Activated CD4-positive, alpha-beta T cell treated with anti-CD3 and anti-CD28 coated beads, Interleukin-2, amount 50 U/mL, for 48 hours (primary cell): ENCODE data around the gene TOR4A.
"Not testable (repeated sequence)": the region's sequence is repeated elsewhere in the genome, so short reads cannot be mapped to it uniquely, and the experiment has no call there.

Source experiments
- DNase-seq, 2 experiments: peaks; one replicate each; pipeline ENCODE4 v3.0.0-alpha.2; 2020

The TOR4A gene

DNA sequence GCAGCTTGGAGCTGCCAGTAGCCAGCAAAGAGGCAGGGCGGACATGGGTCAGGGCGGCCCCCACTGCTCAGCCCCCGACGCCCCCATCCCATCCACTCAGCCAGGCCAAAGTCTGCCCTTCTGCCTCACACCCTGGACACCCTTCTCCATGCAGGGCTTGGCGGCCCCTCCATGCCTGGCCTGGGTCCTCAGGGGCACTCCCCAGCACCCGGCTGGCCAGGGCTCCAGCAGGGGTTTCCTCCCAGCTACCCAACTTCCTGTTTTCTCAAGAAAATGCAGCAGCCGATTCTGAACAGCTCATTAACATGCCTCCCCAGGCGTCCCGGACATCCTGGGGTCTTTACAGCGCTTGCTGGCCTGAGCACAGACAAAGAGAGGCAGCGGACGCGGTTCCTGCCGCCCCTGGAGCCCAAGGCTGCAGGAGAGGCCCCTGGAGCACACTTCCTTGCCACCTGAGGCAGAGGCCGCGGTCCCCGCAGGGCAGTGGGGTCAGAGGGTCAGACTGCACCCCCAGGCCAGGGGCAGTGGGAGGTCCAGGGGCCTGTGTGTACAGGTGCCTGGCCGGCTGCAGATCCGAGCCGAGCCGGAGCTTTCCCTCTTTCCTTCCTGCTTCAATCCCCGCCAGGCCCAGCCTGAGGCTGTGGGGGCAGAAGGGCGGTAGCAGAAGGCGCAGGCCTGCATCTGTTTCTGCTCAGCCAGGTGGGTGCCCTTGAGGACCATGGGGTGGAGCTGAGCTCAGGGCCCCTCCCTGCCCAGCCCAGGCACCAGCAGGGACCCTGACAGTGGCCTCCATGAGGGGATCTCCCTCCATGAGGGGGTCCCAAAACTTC, 43.2 kb downstream of the TOR4A start:
- DNase-seq = no peak

DNA sequence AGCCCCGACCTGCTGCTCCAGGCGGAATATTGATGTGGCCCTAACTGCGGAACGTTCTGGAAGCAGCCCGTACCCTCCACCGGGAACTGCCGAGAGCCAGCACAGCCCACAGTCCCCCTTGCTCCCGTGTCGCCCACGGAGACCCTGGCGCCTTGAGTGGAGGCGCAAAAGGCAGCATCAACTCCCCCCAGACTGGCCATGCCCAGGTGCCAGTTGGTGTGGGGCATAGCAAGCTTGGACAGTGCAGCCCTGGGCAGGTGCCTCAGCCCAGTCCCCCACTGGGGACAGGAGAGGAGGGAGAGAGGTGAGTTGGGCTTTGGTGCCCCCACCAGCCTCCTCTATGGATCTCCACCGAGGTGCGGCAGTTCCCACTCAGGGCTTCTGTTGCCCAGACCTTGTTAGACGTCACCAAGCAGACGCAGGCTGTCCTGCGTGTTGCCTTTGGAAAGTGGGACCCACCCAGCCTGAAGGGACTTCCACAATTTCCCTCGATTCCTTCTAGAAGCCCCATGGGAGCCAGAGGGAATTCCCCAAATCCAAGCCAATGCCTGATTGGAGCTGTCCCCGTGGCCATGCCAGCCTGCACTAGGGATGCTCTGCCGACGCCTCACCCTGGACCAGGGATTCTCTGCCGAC, 44.3 kb downstream of the TOR4A start:
- DNase-seq = no peak

GRCh38 chr9:137323531-137324331, 46.2 kb downstream of the TOR4A start:
- no peak for DNase-seq

- DNase-seq = no peak
Measured at GRCh38 chr9:137325124-137325523, 47.6 kb downstream of the TOR4A start.

DNA sequence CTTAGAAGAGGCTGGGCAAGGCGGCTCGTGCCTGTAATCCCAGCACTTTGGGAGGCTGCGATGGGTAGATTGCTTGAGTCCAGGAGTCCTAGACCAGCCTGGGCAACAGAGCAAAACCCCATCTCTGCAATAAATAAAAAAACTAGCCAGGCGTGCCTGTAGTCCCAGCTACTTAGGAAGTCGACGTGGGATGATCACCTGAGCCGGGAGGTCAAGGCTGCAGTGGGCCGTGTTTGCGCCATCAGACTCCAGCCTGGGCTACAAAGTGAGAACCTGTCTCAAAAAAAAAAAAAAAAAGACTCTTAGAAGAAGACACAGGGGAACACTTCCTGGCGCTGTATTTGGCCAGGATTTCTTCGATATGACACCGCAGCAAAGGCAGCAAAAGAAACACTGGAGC, 48.3 kb downstream of the TOR4A start:
- no peak for DNase-seq

DNA sequence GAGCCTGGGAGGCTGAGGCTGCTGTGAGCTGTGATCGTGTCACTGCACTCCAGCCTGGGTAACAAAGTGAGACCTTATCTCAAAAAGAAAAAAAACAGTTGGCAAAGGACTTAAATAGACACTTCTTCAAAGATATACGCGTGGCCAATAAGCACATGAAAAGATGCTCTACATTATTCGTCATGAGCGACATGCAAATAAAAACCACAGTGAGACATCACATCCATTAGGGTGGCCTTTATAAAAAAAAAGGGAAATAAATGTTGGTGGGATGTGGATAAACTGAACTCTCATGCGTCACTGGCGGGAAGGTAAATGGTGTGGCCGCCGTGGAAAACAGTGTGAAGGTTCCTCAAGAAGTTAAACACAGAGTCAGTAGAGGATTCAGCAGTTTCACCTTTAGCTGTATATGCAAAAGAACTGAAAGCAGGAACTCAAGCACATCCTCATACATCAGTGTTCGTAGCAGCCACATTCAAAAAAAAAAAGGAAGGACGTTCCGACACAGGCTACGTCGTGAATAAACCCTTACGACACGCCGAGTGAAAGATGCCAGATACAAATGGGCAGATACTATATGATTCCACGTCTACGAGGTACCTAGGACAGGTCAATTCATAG, 49.0 kb downstream of the TOR4A start:
- DNase-seq = no peak

DNA sequence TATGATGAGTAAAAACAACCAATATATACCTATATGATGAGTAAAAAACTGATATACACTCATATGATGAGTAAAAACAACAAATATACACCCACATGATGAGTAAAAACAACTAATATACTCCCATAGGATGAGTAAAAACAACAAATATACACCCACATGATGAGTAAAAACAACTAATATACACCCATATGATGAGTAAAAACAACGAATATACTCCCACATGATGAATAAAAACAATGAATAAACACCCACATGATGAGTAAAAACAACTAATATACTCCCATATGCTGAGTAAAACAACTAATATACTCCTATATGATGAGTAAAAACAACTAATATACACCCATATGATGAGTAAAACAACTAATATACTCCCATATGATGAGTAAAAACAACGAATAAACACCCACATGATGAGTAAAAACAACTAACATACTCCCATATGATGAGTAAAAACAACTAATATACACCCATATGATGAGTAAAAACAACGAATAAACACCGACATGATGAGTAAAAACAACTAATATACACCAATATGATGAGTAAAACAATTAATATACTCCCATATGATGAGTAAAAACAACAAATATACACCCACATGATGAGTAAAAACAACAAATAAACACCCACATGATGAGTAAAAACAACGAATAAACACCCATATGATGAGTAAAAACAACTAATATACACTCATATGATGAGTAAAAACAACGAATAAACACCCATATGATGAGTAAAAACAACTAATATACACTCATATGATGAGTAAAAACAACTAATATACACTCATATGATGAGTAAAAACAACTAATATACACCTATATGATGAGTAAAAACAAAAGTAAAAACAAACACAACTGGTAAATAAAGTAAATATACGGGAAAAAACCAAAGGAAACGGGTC, 50.4 kb downstream of the TOR4A start:
- DNase-seq = not testable (repeated sequence)

GRCh38 chr9:137329590-137329989, 52.1 kb downstream of the TOR4A start:
- not testable (repeated sequence) for DNase-seq

GRCh38 chr9:137330689-137331088, 53.2 kb downstream of the TOR4A start:
- no peak for DNase-seq

GRCh38 chr9:137331929-137332328, 54.4 kb downstream of the TOR4A start:
- no peak for DNase-seq
